GM12872 (cell line): ENCODE measurements around the gene ATF4.

Experiments
- TF ChIP-seq, protein P1 (sequence below): IDR thresholded peaks from 3 replicates; pipeline ENCODE4 v1.5.1; 2011; ENCODE audit warnings: low read depth, mild to moderate bottlenecking, low read length, moderate library complexity; ENCODE audit not compliant: insufficient read depth

ATF4 gene

DNA sequence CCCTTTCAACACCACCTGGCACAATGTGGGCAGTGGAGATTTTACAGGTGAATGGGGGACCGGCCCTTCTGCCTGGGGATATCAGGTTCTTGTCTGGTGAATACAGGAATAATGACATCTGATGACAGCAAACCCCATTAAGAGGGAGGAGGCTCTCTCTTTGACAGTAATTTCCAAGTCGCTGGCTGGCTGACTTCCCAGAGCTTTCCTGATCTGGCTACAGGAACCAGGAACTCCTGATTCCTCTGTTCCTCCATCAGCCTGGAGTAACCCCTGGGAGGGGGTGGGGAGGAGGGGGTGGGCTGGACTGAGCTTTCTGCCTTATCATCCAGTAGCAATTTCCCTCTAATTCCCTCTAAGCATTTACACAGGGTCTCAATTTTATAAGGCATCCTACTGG lies 22.0 kb upstream of the ATF4 start:
- TF ChIP-seq, protein P1, sequence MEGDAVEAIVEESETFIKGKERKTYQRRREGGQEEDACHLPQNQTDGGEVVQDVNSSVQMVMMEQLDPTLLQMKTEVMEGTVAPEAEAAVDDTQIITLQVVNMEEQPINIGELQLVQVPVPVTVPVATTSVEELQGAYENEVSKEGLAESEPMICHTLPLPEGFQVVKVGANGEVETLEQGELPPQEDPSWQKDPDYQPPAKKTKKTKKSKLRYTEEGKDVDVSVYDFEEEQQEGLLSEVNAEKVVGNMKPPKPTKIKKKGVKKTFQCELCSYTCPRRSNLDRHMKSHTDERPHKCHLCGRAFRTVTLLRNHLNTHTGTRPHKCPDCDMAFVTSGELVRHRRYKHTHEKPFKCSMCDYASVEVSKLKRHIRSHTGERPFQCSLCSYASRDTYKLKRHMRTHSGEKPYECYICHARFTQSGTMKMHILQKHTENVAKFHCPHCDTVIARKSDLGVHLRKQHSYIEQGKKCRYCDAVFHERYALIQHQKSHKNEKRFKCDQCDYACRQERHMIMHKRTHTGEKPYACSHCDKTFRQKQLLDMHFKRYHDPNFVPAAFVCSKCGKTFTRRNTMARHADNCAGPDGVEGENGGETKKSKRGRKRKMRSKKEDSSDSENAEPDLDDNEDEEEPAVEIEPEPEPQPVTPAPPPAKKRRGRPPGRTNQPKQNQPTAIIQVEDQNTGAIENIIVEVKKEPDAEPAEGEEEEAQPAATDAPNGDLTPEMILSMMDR, result no peak

DNA sequence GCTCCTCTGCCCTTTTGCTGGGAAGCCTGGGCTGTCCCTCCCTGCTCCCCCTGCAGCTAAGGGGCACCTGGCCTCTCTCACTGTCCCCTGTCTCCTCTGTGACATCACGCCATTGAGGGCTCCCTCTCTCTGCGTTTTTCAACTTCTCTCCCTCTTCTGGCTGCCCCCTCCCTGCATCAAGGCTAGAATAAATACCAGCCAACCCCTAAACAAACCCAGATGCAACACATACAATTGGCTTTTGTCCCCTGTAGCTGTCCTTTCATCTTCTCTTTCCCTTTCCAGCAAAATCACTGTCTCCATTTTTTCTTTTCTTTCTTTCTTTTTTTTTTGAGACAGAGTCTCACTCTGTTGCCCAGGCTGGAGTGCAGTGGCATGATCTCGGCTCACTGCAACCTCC lies 21.6 kb upstream of the ATF4 start:
- TF ChIP-seq, protein P1, result no peak

GRCh38 chr22:39500101-39500500 lies 20.3 kb upstream of the ATF4 start:
- TF ChIP-seq, protein P1, result no peak

GRCh38 chr22:39501644-39502108 lies 18.7 kb upstream of the ATF4 start:
- TF ChIP-seq, protein P1, result no peak

DNA sequence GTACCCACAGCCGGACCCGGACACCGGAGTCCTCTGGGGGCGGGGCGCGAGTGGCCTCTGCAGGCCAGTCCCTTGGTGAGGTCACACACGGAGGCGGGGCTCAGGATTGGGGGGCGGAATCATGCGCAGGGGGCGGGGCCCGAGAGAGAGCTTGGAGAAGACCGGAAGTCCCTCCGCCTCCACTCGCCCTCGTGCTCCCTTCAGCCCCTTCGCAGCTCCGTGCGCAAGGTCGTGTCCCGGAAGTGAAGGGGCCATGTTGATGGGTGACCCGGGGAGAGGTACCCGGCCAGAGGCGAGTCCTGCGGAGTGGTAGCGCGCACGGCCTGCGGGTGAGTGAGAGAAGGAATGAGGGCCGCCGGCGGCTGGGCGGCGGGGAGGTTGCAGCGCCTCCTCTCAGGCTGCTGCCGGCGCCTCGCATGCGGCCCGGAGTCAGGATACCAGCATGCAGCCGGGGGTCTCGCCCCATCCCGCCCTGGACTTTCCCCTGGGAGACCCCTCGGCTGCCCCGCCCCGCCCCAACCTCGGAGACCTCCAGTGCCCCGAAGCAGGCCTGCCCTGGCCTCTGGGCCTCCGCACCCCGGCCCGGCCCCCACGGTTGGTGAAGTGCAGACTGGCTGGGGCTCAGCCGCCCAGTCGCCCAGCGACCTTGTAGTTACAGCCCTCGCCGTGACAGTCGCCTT lies 18.1 kb upstream of the ATF4 start, which contains the start of gene MIEF1:
TSS of gene MIEF1 (plus strand) at position 182 of the 680 bp plus-strand sequence. CDS start 9,005 bp downstream, outside the sequence.
- TF ChIP-seq, protein P1, result no peak

GRCh38 chr22:39502789-39503409 lies 17.5 kb upstream of the ATF4 start:
- TF ChIP-seq, protein P1, result no peak

- TF ChIP-seq, protein P1, result 0 out of 3 replicates have a peak, but pooled peaks have one; percentile 17
Measured at GRCh38 chr22:39503630-39504029, 16.7 kb upstream of the ATF4 start.
